Vagina (tissue), 2 donors: ENCODE measurements around the gene AOC3.

Source experiments
- CTCF ChIP-seq, 3 experiments: fragments of 450-650 bp in 2 of 3; fragments of 200-600 bp in 1 of 3; sonication (generic) in 1 of 3; IDR thresholded peaks; one replicate each; pipeline ENCODE4 v1.5.1; 2017 to 2019; ENCODE audit warnings: antibody characterized with exemption in 3 of 3, mild to moderate bottlenecking in 2 of 3, moderate library complexity in 2 of 3
- POLR2A ChIP-seq, 2 donors: fragments of 450-650 bp; IDR thresholded peaks; one replicate each; pipeline ENCODE4 v1.6.1; 2017; ENCODE audit warnings: antibody characterized with exemption in 2 of 2, mild to moderate bottlenecking in 2 of 2, moderate library complexity in 2 of 2

DNA sequence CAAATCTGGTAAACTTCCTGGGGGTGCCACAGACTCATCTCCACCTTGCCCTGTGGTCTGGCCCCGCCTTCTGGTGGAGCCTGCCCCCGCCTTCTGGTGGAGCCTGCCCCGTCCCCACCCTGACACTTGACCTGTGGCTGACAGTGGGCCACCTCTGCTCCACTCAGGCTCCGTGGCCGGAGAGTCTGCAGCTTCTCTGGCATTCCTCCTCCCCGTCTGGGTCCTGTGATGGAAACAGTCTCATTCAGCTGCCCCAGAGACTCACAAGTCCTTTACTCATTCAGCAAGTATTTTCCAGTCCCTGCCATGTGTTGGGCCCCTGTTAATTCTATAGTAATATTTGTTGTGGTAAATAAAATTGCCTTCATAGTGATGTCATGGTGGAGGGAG is 28.6 kb downstream of the AOC3 start:
- TF ChIP-seq CTCF (IDR thresholded peaks at IDR 0.05) (no peak), POLR2A (IDR thresholded peaks at IDR 0.05) (no peak)
